Chondrocyte (in vitro differentiated cells): ENCODE results near the gene MMP15. TPM values are rescaled to one million over a fixed set of nuclear protein-coding genes. Genes with fewer than 3 reads are reported as not detected.

ENCODE experiments used
- DNase-seq: peaks from one replicate; pipeline ENCODE4 v3.0.0; 2021; ENCODE audit warnings: mixed read lengths, low spot score
- H3K27ac Mint-ChIP-seq: one replicate; pipeline ENCODE4 v1.8.0; 2021; ENCODE audit warnings: mild to moderate bottlenecking, moderate library complexity, mixed read lengths; ENCODE audit not compliant: unreplicated experiment
- H3K27me3 Mint-ChIP-seq: 2 replicates; pipeline ENCODE4 v1.8.0; 2021; ENCODE audit warnings: low read depth, mixed read lengths
- H3K36me3 Mint-ChIP-seq: 2 replicates; pipeline ENCODE4 v1.8.0; 2021; ENCODE audit warnings: low read depth, mixed read lengths
- H3K4me1 Mint-ChIP-seq: 2 replicates; pipeline ENCODE4 v1.8.0; 2021; ENCODE audit warnings: low read depth, mild to moderate bottlenecking, mixed read lengths
- H3K4me3 Mint-ChIP-seq: one replicate; pipeline ENCODE4 v1.8.0; 2021; ENCODE audit warnings: mild to moderate bottlenecking, moderate library complexity, mixed read lengths; ENCODE audit not compliant: unreplicated experiment
- H3K9me3 Mint-ChIP-seq: 2 replicates; pipeline ENCODE4 v1.8.0; 2021; ENCODE audit warnings: low read depth, mixed read lengths
- CTCF ChIP-seq: fragments of 200-600 bp; sonication (generic); IDR thresholded peaks from 2 replicates; pipeline ENCODE4 v1.5.0; 2021; ENCODE audit warnings: antibody characterized with exemption, mild to moderate bottlenecking, moderate library complexity
- total RNA-seq: library from RNA; stranded (reverse); gene quantifications from 3 replicates; pipeline ENCODE4 v1.2.1, GENCODE V29; 2021

Gene MMP15
- total RNA-seq, 1 donor from 2014 or later, result 12.0 TPM

GRCh38 chr16:57981636-57982035 lies 43.9 kb upstream of the MMP15 start:
- Mint-ChIP-seq H3K27me3 (peaks cover 3% of the 10 kb centered on the region), H3K4me1 (peaks cover 11% of the 10 kb centered on the region), H3K36me3 (no peaks in the 10 kb centered on the region), H3K4me3 (no peak overlapping the region), H3K9me3 (no peaks in the 10 kb centered on the region), H3K27ac (no peak overlapping the region)
- DNase-seq, result peak; percentile 6
- TF ChIP-seq CTCF, result no peak

- no peak for DNase-seq
- Mint-ChIP-seq H3K36me3 (no peaks in the 10 kb centered on the region), H3K4me1 (peaks cover 11% of the 10 kb centered on the region), H3K4me3 (no peak overlapping the region), H3K27me3 (peaks cover 3% of the 10 kb centered on the region), H3K9me3 (no peaks in the 10 kb centered on the region), H3K27ac (no peak overlapping the region)
- no peak for TF ChIP-seq CTCF
Measured at GRCh38 chr16:57982385-57982784, 43.2 kb upstream of the MMP15 start.

- peak; percentile 92 for DNase-seq
- Mint-ChIP-seq H3K9me3 (no peaks in the 10 kb centered on the region), H3K36me3 (no peaks in the 10 kb centered on the region), H3K27me3 (peaks cover 3% of the 10 kb centered on the region), H3K4me1 (peaks cover 16% of the 10 kb centered on the region), H3K4me3 (peak overlapping the region; percentile 84), H3K27ac (no peak overlapping the region)
- TF ChIP-seq CTCF, result no peak
Measured at GRCh38 chr16:57984443-57985203, 40.9 kb upstream of the MMP15 start.

- peak overlapping the region; percentile 84 for H3K4me3 Mint-ChIP-seq
- H3K27me3 Mint-ChIP-seq, result peaks cover 3% of the 10 kb centered on the region
- no peak overlapping the region for H3K27ac Mint-ChIP-seq
- no peaks in the 10 kb centered on the region for H3K36me3 Mint-ChIP-seq
- no peaks in the 10 kb centered on the region for H3K9me3 Mint-ChIP-seq
- peak; percentile 75 for DNase-seq
- peaks cover 16% of the 10 kb centered on the region for H3K4me1 Mint-ChIP-seq
- no peak for TF ChIP-seq CTCF
Measured at GRCh38 chr16:57985204-57986181, 40.1 kb upstream of the MMP15 start.

- no peak overlapping the region for H3K4me3 Mint-ChIP-seq
- no peak for TF ChIP-seq CTCF
- H3K9me3 Mint-ChIP-seq, result no peaks in the 10 kb centered on the region
- H3K27me3 Mint-ChIP-seq, result peaks cover 3% of the 10 kb centered on the region
- no peaks in the 10 kb centered on the region for H3K36me3 Mint-ChIP-seq
- H3K4me1 Mint-ChIP-seq, result peaks cover 16% of the 10 kb centered on the region
- no peak overlapping the region for H3K27ac Mint-ChIP-seq
- DNase-seq, result peak; percentile 5
Measured at GRCh38 chr16:57986196-57986595, 39.4 kb upstream of the MMP15 start.
